T-helper 2 cell treated with Interferon-gamma antibody and Interleukin-4, amounts not matched to agents 5 μg/mL and 100 μg/mL, for 36 hours (primary cell): Measurements from ENCODE around the gene SLC25A26.
"Not testable (repeated sequence)": the region's sequence is repeated elsewhere in the genome, so short reads cannot be mapped to it uniquely, and the experiment has no call there.

Experiments
- DNase-seq: peaks from one replicate; pipeline ENCODE4 v3.0.0; 2021; ENCODE audit warnings: low spot score
- H3K27ac Mint-ChIP-seq: one replicate; pipeline ENCODE4 v1.8.0; 2021; ENCODE audit warnings: mild to moderate bottlenecking, mixed read lengths
- H3K27me3 Mint-ChIP-seq: one replicate; pipeline ENCODE4 v1.8.0; 2021; ENCODE audit warnings: low read depth, mixed read lengths
- H3K36me3 Mint-ChIP-seq: one replicate; pipeline ENCODE4 v1.8.0; 2021; ENCODE audit warnings: low read depth, mixed read lengths
- H3K4me1 Mint-ChIP-seq: one replicate; pipeline ENCODE4 v1.8.0; 2021; ENCODE audit warnings: low read depth, mixed read lengths
- H3K4me3 Mint-ChIP-seq: one replicate; pipeline ENCODE4 v1.8.0; 2022; ENCODE audit warnings: mild to moderate bottlenecking, moderate library complexity, mixed read lengths
- H3K9me3 Mint-ChIP-seq: one replicate; pipeline ENCODE4 v1.8.0; 2021; ENCODE audit warnings: mixed read lengths

Gene SLC25A26

GRCh38 chr3:66267906-66268305 is 47.1 kb downstream of the SLC25A26 start:
- Mint-ChIP-seq H3K36me3 (peaks cover 3% of the 10 kb centered on the region), H3K4me1 (no peaks in the 10 kb centered on the region), H3K9me3 (no peaks in the 10 kb centered on the region), H3K27ac (no peak overlapping the region), H3K4me3 (no peak overlapping the region), H3K27me3 (no peaks in the 10 kb centered on the region)
- DNase-seq: no peak

- Mint-ChIP-seq H3K4me3 (no peak overlapping the region), H3K27me3 (no peaks in the 10 kb centered on the region), H3K4me1 (no peaks in the 10 kb centered on the region), H3K36me3 (peaks cover 6% of the 10 kb centered on the region), H3K9me3 (no peaks in the 10 kb centered on the region), H3K27ac (no peak overlapping the region)
- no peak for DNase-seq
Measured at GRCh38 chr3:66268864-66269263, 48.1 kb downstream of the SLC25A26 start.

GRCh38 chr3:66269411-66269810 is 48.6 kb downstream of the SLC25A26 start:
- Mint-ChIP-seq H3K4me1 (no peaks in the 10 kb centered on the region), H3K4me3 (no peak overlapping the region)

GRCh38 chr3:66270288-66270687 is 49.5 kb downstream of the SLC25A26 start:
- Mint-ChIP-seq H3K27me3 (no peaks in the 10 kb centered on the region), H3K4me1 (no peaks in the 10 kb centered on the region), H3K9me3 (no peaks in the 10 kb centered on the region), H3K36me3 (peaks cover 6% of the 10 kb centered on the region), H3K4me3 (no peak overlapping the region), H3K27ac (no peak overlapping the region)
- DNase-seq: no peak

More at GRCh38 chr3:66269411-66269810, 48.6 kb downstream of the SLC25A26 start:
- no peak overlapping the region for H3K27ac Mint-ChIP-seq
- no peaks in the 10 kb centered on the region for H3K9me3 Mint-ChIP-seq
- peaks cover 6% of the 10 kb centered on the region for H3K36me3 Mint-ChIP-seq
- H3K27me3 Mint-ChIP-seq: no peaks in the 10 kb centered on the region
- DNase-seq: no peak

GRCh38 chr3:66270701-66271100 is 49.9 kb downstream of the SLC25A26 start:
- H3K9me3 Mint-ChIP-seq: no peaks in the 10 kb centered on the region
- no peaks in the 10 kb centered on the region for H3K27me3 Mint-ChIP-seq
- no peaks in the 10 kb centered on the region for H3K4me1 Mint-ChIP-seq
- no peak overlapping the region for H3K27ac Mint-ChIP-seq
- H3K36me3 Mint-ChIP-seq: peaks cover 6% of the 10 kb centered on the region
- DNase-seq: no peak
- no peak overlapping the region for H3K4me3 Mint-ChIP-seq

- Mint-ChIP-seq H3K27ac (no peak overlapping the region), H3K4me3 (no peak overlapping the region), H3K27me3 (no peaks in the 10 kb centered on the region), H3K36me3 (peaks cover 6% of the 10 kb centered on the region), H3K4me1 (no peaks in the 10 kb centered on the region), H3K9me3 (no peaks in the 10 kb centered on the region)
- no peak for DNase-seq
Measured at GRCh38 chr3:66271231-66271630, 50.4 kb downstream of the SLC25A26 start.

GRCh38 chr3:66272016-66272415 is 51.2 kb downstream of the SLC25A26 start:
- H3K9me3 Mint-ChIP-seq: no peaks in the 10 kb centered on the region
- no peak overlapping the region for H3K4me3 Mint-ChIP-seq
- H3K27me3 Mint-ChIP-seq: peaks cover 1% of the 10 kb centered on the region
- H3K4me1 Mint-ChIP-seq: peaks cover 2% of the 10 kb centered on the region
- H3K36me3 Mint-ChIP-seq: peaks cover 6% of the 10 kb centered on the region
- DNase-seq: no peak
- H3K27ac Mint-ChIP-seq: no peak overlapping the region

GRCh38 chr3:66274837-66275236 is 54.0 kb downstream of the SLC25A26 start:
- not testable (repeated sequence) for DNase-seq, H3K27ac Mint-ChIP-seq, H3K4me3 Mint-ChIP-seq, H3K4me1 Mint-ChIP-seq, H3K36me3 Mint-ChIP-seq, H3K9me3 Mint-ChIP-seq, H3K27me3 Mint-ChIP-seq

GRCh38 chr3:66276705-66277274 is 56.0 kb downstream of the SLC25A26 start:
- Mint-ChIP-seq H3K36me3 (peaks cover 3% of the 10 kb centered on the region), H3K4me3 (no peak overlapping the region), H3K27me3 (peaks cover 1% of the 10 kb centered on the region), H3K4me1 (peaks cover 11% of the 10 kb centered on the region), H3K9me3 (no peaks in the 10 kb centered on the region), H3K27ac (no peak overlapping the region)
- peak; percentile 26 for DNase-seq

GRCh38 chr3:66279168-66279567 is 58.4 kb downstream of the SLC25A26 start:
- Mint-ChIP-seq H3K4me1 (peaks cover 11% of the 10 kb centered on the region), H3K9me3 (no peaks in the 10 kb centered on the region), H3K4me3 (no peak overlapping the region), H3K27ac (no peak overlapping the region), H3K36me3 (no peaks in the 10 kb centered on the region), H3K27me3 (peaks cover 1% of the 10 kb centered on the region)
- no peak for DNase-seq

- H3K27ac Mint-ChIP-seq: no peak overlapping the region
- no peak overlapping the region for H3K4me3 Mint-ChIP-seq
Measured at GRCh38 chr3:66280304-66280703, 59.5 kb downstream of the SLC25A26 start.

GRCh38 chr3:66291922-66292321 is 71.1 kb downstream of the SLC25A26 start:
- not testable (repeated sequence) for H3K27me3 Mint-ChIP-seq, H3K27ac Mint-ChIP-seq, H3K4me1 Mint-ChIP-seq, H3K9me3 Mint-ChIP-seq, DNase-seq, H3K36me3 Mint-ChIP-seq, H3K4me3 Mint-ChIP-seq

More at GRCh38 chr3:66280304-66280703, 59.5 kb downstream of the SLC25A26 start:
- Mint-ChIP-seq H3K4me1 (peaks cover 11% of the 10 kb centered on the region), H3K9me3 (no peaks in the 10 kb centered on the region), H3K36me3 (no peaks in the 10 kb centered on the region), H3K27me3 (peaks cover 1% of the 10 kb centered on the region)
- DNase-seq: no peak

GRCh38 chr3:66297260-66297873 is 76.6 kb downstream of the SLC25A26 start:
- H3K27me3 Mint-ChIP-seq: no peaks in the 10 kb centered on the region
- H3K9me3 Mint-ChIP-seq: no peaks in the 10 kb centered on the region
- H3K4me1 Mint-ChIP-seq: peaks cover 27% of the 10 kb centered on the region
- no peak overlapping the region for H3K27ac Mint-ChIP-seq
- DNase-seq: no peak
- no peak overlapping the region for H3K4me3 Mint-ChIP-seq
- H3K36me3 Mint-ChIP-seq: peaks cover 4% of the 10 kb centered on the region

- no peak overlapping the region for H3K4me3 Mint-ChIP-seq
- H3K27me3 Mint-ChIP-seq: no peaks in the 10 kb centered on the region
- no peak overlapping the region for H3K27ac Mint-ChIP-seq
- DNase-seq: no peak
- H3K4me1 Mint-ChIP-seq: peaks cover 32% of the 10 kb centered on the region
- H3K9me3 Mint-ChIP-seq: no peaks in the 10 kb centered on the region
- peaks cover 8% of the 10 kb centered on the region for H3K36me3 Mint-ChIP-seq
Measured at GRCh38 chr3:66297900-66298299, 77.1 kb downstream of the SLC25A26 start.

GRCh38 chr3:66298591-66298990 is 77.8 kb downstream of the SLC25A26 start:
- Mint-ChIP-seq H3K36me3 (peaks cover 8% of the 10 kb centered on the region), H3K27me3 (no peaks in the 10 kb centered on the region), H3K4me1 (peaks cover 39% of the 10 kb centered on the region), H3K27ac (peak overlapping the region; percentile 27), H3K4me3 (no peak overlapping the region), H3K9me3 (no peaks in the 10 kb centered on the region)
- DNase-seq: no peak
